GM10266 (cell line): ENCODE measurements around the gene ATP6V0D1.
"Not testable (repeated sequence)": the region's sequence is repeated elsewhere in the genome, so short reads cannot be mapped to it uniquely, and the experiment has no call there.

Experiments used
- DNase-seq: peaks from one replicate; pipeline ENCODE4 v3.0.0; 2012; ENCODE audit errors: extremely low spot score
- TF ChIP-seq, protein P1 (sequence below): IDR thresholded peaks from 2 replicates; pipeline ENCODE4 v1.5.1; 2012; ENCODE audit warnings: mild to moderate bottlenecking, low read depth; ENCODE audit not compliant: control insufficient read depth, insufficient read depth; ENCODE audit errors: missing control alignments

ATP6V0D1 gene

DNA sequence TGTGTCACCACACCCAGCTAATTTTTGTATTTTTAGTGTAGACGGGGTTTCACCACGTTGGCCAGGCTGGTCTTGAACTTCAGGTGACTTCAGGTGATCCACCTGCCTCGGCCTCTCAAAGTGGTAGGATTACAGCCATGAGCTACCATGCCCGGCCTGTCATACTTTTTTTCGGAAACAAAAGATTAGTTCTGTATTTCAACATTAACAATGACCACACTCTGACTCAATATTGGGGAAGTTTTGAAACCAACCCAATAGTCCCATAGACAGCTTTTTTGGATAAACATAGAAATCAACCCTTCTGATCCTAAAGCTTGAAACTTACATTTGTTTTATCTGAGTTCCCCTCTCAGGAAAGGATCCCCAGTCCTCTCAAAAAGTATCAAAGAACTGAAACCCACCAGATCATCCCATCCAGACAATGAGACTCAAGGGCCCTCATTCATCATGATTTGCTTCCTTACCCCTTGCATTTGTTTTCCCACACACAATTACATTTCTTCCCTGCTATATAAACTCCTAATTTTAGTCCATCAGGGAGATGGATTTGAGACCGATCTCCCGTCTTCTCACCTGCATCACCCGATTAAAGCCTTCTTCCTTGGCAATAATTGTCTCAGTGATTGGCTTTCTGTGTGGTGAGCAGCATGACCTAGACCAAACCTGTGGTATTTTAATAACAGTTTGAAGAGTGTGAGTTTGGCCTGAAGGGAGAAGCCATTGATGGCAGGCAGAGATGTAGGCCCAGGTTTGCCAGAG is 9.6 kb upstream of the ATP6V0D1 start:
- TF ChIP-seq, protein P1, sequence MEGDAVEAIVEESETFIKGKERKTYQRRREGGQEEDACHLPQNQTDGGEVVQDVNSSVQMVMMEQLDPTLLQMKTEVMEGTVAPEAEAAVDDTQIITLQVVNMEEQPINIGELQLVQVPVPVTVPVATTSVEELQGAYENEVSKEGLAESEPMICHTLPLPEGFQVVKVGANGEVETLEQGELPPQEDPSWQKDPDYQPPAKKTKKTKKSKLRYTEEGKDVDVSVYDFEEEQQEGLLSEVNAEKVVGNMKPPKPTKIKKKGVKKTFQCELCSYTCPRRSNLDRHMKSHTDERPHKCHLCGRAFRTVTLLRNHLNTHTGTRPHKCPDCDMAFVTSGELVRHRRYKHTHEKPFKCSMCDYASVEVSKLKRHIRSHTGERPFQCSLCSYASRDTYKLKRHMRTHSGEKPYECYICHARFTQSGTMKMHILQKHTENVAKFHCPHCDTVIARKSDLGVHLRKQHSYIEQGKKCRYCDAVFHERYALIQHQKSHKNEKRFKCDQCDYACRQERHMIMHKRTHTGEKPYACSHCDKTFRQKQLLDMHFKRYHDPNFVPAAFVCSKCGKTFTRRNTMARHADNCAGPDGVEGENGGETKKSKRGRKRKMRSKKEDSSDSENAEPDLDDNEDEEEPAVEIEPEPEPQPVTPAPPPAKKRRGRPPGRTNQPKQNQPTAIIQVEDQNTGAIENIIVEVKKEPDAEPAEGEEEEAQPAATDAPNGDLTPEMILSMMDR, result no peak
- DNase-seq, result no peak

DNA sequence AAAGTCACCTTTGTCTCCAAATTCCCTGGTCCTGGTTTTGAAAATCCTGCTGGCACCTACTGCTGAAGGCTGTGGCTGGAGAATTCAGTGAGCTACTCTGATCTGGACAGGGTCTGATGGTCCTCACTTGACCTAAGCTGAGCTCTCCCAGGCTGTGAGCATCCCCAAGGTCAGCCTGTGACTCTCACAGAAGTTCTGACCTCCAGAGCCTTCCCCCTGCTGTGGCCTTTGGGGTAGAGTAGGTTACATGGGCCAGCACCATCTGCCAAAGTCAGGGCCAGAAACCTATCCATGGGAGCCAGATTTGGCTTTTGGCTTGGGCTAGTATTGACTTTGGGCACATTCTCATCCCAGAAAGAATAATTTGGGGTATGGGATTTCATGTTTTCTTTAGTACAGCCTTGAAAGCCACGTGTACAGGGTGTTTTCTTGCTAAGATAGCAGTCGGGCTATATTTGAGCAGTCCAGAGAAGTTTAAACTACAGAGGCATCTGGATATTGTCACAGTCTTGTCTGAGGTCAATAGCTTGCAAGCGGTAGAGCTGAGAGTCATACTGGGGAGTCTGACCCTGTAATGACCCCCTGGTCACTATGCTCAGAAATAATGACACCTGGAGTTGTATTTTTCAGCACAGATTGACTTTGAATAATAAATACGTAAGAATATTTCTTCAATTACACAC is 8.6 kb upstream of the ATP6V0D1 start:
- no peak for DNase-seq
- TF ChIP-seq, protein P1, result no peak

DNA sequence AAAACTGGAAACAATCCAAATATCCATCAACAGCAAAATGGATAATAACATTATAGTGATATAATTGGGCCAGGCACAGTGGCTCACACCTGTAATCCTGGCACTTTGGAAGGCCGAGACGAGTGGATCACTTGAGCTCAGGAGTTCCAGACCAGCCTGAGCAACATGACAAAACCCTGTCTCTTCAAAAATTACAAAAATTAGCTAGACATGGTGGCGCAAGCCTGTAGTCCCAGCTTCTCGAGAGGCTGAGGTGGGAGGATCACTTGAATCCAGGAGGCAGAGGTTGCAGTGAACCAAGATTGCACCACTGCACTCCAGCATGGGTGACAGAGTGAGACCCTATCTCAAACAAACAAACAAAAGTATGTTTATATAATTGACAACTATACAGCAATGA is 6.6 kb upstream of the ATP6V0D1 start:
- DNase-seq, result not testable (repeated sequence)

DNA sequence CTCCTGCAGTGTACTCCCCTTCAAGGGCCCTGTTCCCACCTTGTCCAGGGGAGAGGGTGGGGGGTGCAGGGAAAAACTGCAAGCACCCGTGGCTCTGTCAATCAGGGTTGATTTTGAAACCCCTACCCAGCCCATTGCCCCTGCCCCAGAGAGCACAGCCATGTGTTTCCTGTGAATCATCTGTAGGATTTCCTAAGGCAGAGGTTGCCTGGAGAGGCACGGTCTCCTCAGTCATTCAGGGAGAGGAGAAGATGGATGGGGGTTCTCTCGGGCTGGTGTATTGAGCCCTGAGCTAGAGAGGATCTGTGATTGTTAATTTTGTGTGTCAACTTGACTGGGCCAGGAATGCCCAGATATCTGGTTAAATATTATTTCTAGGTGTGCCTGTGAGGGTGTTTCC is 5.8 kb upstream of the ATP6V0D1 start:
- TF ChIP-seq, protein P1, result no peak
- DNase-seq, result no peak

DNA sequence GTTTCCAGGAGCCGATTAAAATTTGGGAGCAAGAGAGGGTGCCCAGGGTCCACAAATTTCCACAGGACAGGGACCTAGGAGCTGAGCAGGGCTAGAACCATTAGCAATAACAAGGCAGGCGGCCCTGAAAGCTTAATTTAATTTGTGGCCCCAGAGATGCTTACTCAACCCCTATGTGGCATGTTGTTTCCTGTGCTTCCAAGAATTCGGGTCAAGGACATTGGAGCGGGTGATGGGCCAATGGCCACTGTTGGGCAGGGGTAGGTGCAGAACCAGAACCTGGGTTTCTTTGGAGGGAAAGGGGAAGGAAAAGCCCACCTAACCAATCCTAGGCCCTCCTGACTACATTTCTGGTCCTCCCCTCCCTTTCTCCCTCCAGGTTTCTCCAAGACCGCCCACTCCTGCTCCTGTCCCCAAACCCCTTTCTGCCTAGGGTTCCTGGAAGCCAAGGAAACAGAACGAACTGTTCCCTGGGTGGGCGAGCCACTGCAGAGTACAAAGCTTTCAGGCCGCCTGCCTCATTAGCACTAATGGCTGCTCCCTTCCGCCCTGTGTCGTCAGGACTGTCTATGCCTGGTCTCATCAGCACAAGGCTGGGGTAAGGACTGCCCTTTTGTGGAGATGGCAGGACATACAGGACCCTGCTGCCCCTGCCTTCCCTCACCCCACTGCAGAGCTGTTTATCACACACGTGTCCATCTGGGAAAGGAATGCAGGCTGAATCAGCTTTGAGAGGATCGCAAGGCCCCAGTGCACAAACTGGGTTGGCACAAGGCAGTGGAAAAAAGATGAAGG is 3.0 kb upstream of the ATP6V0D1 start:
- DNase-seq, result no peak
- TF ChIP-seq, protein P1, result no peak

DNA sequence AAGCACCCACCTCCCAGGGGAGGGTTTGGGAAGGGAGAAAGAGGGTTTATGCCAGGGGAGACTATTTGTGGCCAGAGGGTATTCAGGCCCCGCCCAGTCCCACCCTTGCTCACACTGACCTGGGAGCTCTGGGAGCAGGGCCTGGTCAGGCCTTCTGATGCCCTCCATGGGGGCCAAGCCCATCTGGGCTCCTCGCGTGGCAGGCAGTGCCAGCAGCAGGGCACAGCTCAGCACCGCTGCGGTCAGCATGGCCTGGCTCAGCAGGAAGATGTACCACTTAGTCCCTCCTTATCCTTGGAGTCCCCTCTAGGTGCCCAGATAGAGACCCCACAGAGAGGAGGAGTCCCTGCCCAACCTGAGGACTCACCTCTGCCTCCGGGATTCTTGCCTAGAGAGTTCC is 2.2 kb upstream of the ATP6V0D1 start, which contains the start of gene AGRP:
Gene AGRP, minus strand, starts transcription at position 398 of the 400 bp plus-strand sequence. Its CDS starts 149 bp downstream, at position 249.
- TF ChIP-seq, protein P1, result no peak
- DNase-seq, result no peak

DNA sequence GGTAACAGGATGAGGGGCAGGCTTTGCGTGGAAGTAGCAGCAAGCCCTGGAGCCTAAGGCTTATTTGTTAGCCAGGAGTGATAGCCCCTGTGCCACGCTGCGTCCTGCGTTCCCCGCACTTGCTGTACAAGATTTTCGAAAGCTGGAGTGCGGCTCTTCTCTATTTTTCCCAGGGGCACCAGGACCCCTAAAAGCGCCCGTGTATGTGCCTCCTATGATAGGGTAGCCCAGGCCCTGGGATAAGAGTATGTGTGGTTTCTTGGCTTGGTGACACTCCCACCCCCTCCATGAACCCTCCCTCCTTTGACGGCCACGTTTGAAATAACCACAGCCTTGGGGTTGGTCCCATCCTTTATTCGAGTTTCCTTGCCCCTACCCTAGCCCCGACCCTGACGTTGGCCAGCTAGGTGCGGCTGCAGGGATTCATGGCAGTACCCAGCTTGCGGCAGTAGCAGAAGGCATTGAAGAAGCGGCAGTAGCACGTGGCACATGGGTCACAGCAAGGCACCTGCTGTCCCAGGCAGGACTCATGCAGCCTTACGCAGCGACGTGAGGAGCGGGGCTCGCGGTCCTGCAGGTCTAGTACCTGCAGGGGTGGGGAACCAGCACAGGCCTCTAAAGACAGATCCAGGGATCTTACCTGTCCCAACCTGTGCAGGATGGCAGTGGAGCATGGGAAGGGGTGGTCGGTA is 1.4 kb upstream of the ATP6V0D1 start:
- TF ChIP-seq, protein P1, result no peak
- DNase-seq, result no peak
